CD4-positive, alpha-beta T cell treated with Interleukin-1 beta for 1 hour (primary cell): Measurements from ENCODE around the gene ATXN7L1.
"Not testable (repeated sequence)": the region's sequence is repeated elsewhere in the genome, so short reads cannot be mapped to it uniquely, and the experiment has no call there.

Source experiments
- DNase-seq, 2 donors: peaks; one replicate each; pipeline ENCODE4 v3.0.0-alpha.2; 2020 to 2022

ATXN7L1 gene

DNA sequence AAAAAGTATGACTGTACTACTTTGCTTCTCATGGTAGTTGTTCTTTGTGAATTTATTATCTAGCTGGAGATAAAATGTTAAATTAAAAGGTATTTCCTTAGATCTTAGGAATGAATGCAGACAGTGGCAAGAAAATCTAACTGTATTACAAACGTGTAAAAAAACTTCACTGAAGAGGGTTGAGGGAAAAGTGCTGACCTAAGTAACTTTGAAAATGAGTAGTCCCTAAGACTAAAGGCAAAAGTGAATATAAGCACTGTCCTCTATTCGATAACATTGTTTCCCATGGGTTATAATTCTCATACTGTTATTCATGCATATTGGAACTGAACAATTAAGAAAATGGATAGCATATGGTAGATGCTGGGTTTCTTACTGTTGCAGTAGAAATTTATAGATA is 148.4 kb downstream of the ATXN7L1 start:
- no peak for DNase-seq

DNA sequence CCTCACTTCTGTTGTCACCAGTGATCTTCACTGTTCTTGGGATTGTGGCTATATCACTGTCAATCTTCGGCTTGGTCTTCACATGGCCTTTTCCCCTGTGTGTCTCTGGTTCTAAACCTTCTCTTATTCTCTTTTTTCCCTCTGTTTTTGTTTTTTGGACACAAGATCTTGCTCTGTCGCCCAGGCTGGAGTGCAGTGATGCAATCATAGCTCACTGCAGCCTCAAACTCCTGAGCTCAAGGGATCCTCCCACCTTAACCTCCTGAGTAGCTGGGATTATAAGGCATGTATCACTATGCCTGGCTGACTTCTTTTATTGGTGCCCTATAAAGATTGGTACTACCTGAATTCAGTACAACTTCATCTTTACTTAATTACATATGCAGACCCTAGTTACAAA is 151.7 kb downstream of the ATXN7L1 start:
- DNase-seq = no peak

DNA sequence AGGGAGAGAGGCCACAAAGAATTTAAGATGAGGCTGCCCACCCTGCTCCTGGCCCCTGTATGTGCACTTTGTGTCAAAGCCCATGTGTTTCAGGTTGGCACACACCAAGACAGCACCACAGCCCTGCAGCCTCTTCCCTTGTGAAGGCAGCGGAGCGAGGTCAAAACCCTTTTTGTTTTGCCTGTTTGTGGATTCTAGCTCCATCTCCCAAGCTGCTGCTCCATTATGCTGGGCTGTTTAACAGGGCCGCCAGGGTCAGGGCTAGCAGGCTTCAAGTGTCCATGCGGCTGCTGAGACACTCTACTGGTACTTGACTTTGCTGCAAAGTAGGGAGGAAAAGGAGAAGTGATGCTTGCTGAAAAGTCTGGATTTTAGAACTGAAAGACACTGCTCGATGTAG is 152.8 kb downstream of the ATXN7L1 start:
- DNase-seq = no peak

DNA sequence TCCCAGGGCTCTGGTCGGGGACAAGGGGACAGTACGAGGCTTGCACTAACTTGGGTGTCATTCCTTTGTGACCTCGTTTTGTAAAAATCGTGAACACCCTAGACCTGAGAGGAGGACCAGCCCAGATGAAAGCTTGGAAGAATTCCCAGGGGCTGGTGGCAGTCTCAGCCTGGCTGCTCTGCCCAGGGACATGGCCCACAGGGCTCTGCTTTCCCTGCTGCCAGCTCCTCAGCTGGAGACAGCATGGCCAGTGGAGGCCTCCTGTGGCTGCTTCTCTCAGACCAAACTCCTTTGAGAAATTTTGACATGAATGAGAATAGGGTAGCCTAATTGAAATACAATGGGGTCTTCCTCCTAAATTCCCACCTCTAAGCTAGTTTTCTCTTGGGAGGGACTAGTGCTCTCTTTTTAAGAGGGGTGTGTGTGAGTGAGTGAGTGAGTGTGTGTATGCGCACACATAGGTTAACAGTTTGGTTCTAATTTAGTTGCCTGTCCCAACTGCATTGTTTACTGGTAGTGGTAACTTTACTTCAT is 154.8 kb downstream of the ATXN7L1 start:
- no peak for DNase-seq

DNA sequence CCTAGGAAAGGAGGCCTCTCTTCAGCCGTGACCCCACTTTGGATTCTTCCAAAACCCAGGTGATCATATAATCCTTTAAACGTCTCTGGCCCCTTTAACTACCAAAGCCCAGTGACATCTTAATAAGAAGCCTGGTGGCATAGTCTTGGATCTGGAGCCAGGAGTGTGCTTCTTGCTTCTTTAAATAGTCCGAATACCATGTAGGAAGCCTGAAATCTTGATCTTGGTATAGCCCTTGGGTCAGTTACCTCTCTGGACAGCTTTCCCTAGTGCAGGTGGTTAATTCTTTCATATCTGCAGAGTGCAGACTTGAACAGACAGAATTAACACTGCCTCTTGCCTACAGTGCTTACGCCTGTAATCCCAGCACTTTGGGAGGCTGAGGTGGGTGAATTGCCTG is 156.5 kb downstream of the ATXN7L1 start:
- no peak for DNase-seq

DNA sequence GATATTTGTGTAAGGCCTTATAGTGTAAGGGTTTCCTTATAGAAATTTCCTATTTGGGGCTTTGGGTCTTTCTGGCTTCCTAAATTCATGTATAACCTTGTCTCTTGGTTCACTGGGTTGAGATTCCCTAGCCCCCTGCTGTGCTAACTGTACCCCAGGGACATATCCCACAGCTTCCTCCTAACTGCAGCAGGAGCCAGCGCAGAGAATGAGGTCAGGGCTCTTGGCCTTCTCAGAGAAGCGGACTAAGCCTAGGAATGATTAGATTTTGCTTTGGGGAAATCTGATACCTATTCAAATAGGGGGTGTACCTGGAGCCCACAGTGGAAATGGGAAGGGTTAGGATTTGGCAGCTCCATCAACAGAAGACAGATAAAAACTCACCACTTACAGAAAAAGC is 157.0 kb downstream of the ATXN7L1 start:
- DNase-seq = no peak

DNA sequence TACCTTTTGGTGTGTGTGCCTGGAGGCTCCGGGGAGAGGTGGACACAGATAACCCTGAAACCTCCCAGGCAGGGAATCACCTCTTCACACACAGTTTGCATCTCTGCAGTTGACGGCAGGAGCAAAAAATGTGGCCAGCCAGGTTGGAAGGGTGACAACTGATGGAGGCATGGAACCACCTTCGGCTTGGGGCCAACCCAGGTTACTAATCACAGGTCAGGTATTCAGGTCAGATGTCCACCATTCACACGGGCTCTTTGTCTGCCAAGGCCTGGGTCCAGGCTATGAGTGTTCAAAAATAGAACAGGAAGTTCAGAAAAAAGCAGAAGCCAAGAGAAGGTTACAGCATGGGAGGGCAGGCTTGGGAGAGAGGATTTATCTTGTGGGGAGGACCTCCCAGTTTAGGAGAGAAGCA is 157.9 kb downstream of the ATXN7L1 start:
- DNase-seq = peak in 1 of 2 donors; percentile 4

DNA sequence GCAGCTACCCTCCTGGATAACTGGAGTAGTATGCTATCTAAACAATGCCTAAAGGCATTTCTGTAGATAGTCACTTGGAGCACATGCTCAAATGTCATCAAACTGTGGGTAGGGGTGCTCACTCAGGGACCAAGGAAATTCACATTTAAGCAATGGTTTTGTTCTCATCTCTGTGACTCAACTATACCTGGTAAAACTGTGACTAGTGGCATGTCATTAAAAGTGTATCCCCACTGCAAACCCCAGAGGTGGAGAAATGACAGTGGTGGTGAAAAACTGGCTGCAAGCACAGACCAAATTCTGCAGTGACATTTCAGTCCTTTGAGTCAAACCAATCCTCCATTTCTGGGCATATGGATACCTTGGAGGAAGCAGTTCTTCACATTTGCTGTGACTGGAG is 160.9 kb downstream of the ATXN7L1 start:
- no peak for DNase-seq

DNA sequence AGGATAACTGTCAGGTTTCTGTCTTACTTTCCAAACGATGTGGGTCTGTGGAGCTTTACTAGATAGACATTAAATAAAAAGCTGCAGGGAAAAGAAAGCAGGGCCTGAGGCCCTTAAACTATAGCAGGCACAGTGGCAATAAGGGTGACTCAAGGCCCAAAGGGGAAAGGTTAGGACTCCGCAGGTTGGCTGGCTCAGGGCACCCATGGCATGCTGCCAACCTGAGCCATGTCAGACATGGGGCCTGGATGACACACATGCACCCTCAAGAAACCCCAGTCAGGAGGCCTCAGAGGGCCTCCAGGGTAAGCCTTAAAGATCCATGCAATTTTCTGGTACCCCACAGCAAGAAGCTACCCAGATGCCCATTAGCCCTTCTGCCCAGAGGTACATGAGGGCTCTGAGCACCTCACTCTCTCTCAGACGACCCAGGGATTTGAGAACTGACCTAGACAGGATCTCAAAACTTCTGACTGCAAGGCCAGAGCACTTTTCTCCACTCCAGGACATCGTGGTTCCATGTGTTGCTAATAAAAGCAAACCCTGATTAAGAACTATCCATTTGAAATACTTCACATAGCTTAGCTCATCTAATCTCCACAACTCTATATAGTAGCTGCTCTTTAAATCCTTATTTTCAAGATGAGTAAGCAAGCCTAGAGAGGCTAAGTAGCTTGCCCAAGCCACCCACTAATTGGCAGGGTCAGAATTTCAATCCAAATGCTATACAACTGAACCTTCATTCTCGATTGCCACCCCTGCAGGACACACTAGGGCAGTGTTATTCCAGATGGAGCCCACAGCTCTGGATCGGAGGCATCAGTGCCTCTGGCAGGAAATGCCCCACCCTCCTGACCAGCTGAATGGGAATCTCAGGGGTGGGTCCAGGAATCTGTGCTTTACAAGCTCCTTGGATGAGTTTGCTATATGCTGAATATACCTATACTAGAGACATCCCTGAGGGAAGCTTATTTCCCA is 162.6 kb downstream of the ATXN7L1 start:
- DNase-seq = no peak

DNA sequence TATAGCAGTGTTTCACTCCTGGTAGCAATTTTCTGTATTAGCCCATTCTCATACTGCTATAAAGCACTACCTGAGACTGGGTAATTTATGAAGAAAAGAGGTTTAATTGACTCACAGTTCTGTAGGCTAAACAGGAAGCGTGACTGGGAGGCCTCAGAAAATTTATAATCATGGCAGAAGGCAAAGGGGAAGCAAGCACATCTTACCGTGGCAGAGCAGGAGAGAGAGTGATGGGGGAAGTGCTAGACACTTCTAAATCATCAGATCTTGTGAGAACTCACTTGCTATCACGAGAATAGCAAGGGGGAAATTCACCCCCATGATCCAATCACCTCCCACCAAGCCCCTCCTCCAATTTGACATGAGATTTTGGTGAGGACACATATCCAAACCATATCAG is 163.5 kb downstream of the ATXN7L1 start:
- no peak for DNase-seq

DNA sequence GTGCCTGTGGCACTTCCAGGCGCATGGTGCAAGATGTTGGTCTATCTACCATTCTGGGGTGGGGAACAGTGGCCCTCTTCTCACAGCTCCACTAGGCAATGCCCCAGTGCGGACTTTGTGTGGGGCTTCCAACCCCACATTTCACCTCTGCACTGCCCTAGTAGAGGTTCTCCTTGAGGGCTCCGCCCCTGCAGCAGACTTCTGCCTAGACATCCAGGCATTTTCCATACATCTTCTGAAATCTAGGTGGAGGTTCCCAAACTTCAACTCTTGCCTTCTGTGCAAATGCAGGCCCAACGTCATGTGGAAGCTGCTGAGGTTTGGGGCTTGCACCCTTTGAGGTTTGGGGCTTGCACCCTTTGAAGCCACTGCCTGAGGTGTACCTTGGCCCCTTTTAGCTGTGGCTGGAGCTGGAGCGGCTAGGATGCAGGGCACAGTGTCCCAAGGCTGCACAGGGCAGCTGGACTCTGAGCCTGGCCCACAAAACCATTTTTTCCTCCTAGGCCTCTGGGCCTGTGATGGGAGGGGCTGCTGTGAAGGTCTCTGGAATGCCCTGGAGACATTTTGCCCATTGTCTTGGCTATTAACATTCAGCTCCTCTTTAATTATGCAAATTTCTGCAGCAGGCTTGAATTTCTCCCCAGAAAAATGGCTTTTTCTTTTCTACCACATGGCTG is 164.5 kb downstream of the ATXN7L1 start:
- no peak for DNase-seq

DNA sequence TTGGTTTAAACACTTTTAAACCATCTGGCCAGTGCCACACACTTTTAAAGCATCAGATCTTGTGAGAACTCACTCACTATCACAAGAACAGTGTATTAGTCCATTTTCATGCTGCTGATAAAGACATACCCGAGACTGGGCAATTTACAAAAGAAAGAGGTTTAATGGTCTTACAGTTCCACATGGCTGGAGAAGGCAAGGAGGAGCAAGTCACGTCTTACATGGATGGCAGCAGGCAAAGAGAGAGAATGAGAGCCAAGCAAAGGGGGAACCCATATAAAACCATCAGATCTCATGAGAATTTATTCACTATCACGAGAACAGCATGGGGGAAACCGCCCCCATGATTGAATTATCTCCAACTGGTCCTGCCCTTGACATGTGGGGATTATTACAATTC is 165.7 kb downstream of the ATXN7L1 start:
- DNase-seq = not testable (repeated sequence)

DNA sequence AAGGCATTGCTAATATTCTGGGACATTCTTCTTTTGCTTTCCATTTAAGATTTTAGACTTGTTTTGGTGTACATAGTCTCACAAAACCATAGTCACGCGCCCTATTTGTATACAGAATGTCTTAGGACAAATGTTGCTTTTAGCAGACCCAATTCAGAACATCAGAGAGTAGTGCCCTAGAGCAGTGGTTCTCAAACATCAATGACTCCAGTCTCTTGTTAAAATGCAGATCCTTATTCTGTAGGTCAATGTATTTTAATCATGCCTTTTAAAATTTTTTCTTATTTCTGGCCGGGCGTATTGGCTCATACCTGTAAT is 167.7 kb downstream of the ATXN7L1 start:
- no peak for DNase-seq

DNA sequence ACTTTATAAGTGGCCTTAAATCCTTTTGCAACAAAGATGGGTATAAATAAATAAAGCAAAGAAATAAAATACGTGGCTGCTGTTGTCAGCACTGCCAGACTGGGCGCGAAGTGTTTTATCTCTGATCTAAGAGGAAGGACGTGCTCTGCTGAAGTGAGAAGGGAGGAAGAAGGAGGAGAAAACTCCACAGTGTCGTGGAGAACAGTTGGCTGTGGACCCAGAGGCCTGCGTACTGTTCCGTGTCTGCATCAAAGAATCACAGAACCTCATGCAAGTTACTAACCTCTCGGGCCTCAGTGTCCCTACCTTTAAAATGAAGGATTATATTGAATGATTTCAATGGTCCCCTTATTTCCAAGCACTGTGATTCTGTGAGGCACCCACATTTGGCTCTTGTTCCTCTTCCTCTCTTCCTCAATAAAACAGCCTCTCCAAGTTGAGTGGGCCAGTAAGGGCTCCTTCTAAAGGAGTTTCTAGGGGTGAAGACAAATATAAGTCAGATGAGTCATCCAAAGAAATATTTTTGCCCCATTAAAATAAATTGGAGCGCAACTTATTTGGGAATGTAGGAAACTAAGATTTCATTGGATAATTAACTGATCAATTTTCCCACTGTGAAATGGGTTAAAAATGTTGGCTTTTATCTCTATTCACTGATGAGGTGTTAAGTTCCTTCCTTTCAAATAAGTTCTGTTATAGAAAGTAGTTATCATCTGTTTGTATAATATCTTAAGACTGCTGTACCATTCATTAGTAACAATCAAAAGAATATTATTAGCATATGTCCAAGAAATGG is 168.2 kb downstream of the ATXN7L1 start:
- DNase-seq = no peak

DNA sequence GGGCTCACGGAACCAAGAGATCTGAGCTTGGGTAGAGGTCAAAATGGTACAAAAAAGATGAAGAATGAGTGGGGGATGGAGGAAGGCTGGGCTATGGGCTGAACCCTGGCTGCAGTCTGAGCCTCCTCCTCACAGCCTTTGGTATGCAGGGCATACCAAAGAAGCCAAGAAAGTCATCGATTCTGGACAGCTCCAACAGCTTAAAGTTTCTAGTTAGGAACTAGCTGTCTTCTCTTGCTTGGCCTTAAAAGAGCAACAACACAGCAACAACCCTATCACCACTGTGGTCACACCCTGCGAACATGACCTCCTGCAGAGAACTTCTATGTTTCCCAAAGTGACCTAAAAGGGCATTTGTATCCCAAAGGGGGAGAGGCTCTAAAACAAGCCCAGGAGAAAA is 169.0 kb downstream of the ATXN7L1 start:
- no peak for DNase-seq

DNA sequence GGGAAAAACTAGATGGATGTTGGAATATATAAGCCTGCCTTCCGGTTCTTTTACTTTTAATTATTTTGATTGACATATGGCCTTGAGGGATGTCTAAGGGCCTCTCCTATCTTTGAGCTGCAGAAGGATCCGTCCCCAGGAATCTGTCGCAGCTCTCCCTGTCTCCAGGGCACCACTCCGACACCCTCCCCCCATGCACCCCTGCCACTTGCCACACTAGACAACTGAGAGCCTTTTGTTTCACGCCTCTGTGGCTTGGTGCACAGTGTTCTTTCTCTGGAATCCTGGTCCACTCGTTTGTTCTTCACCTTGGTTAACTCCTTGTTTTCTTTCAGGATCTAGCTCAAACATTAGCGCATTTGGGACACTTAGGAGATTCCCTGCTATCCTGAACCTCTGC is 171.0 kb downstream of the ATXN7L1 start:
- DNase-seq = no peak

DNA sequence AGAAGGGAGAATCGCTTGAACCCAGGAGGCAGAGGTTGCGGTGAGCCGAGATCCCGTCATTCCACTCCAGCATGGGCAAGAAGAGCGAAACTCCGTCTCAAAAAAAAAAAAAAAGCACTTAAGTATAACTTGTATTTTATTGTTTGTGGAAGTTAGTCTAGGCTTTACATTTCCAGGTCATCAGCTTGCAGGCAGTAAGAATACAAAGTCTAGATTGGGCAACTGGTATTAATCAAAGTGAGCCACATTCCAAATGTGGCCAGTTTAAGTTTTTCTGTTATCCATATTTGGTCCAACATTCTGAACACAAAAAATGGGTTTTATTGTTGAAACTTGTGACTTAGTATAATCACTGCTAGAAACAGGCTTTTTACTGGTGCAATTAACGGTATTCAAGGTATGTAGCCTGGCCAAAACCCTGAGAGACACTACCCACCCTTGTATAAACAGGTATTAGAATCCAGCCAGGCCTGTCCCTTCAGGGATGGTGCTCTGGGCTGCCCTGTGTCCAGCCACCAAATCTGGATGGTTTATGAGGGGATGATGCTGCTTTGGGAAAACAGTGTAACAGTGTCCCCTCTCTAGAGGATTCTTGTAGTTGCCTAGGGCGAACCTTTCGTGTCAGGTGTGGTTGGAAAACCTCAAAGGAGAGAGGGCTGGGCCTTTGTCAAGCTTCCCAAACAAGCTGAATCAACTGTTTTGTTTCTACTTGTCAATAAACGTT is 173.0 kb downstream of the ATXN7L1 start:
- no peak for DNase-seq

DNA sequence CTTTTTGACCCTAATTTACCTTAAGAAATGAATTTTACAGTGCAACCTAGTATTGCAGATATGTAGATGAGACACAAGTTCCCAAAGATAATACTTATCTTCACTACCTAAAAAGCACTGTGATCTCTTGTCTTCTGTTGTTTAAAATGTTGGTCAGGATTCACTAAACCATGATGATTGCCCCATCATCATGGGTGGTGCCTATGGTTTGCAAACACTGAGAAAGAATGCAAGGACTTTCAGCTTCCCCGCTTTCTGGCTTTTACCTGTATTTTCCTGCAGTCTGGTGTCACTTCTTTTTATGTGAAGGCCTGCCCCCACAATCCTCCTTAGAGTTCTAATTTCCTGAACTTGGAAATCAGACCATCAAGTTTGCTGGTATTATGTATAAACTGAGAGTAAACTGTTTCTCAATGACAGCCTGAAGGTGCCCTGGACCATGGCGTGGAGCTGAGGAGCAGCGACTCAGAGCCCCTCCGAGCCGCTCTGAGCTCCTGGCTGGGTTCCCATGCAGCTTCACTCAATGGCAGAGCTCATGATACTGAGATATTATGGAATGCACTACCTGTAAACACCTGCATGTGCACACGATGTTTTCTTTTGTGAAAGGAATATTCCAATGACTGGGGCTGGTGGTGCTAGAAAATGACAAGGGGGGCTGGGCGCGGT is 176.7 kb downstream of the ATXN7L1 start:
- DNase-seq = no peak

DNA sequence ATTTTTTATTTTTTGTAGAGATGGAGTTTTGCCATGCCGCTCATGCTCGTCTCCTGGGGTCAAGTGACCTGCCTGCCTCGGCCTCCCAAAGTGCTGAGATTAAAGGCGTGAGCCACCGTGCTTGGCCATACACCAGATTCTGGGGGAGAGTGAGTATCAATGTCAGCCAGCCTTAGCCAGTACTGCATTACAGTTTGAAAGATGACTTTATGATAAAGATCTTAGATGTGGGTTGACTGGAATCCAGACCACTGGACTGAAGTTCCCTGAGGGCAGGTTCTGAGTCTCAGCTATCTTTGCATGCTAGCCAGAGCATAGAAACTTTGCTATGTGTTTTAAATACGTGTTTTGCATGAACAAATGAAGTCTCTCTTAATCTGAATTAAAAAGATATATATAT is 177.9 kb downstream of the ATXN7L1 start:
- DNase-seq = no peak

DNA sequence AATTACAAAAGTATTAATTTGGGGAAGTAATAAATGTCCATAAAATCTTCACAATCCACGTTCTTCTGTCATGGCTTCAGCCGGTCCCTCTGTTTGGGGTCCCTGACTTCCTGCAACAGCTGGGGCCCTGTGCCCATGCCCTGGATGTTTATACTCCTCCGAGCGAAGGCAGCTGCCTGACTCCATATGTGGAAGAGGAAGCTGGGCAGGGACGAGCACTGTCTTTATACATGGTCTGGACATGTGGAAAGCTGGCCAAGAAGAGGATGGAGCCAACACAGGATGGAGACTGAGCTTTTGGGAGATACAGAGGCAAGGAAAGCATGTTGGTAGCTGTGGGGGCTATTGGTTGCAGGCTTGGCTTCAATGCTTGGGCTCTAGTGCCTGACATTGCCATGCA is 178.6 kb downstream of the ATXN7L1 start:
- no peak for DNase-seq

DNA sequence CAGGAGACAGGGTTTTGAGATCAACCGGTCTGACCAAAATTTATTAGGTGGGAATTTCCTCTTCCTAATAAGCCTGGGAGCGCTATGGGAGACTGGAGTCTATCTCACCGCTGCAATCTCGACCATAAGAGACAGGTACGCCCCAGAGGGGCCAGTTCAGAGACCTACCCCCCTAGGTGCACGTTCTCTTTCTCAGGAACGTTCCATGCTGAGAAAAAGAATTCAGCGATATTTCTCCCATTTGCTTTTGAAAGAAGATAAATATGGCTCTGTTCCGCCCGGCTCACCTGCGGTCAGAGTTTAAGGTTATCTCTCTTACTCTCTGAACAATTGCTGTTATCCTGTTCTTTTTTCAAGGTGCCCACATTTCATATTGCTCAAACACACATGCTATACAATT is 179.2 kb downstream of the ATXN7L1 start:
- DNase-seq = not testable (repeated sequence)

DNA sequence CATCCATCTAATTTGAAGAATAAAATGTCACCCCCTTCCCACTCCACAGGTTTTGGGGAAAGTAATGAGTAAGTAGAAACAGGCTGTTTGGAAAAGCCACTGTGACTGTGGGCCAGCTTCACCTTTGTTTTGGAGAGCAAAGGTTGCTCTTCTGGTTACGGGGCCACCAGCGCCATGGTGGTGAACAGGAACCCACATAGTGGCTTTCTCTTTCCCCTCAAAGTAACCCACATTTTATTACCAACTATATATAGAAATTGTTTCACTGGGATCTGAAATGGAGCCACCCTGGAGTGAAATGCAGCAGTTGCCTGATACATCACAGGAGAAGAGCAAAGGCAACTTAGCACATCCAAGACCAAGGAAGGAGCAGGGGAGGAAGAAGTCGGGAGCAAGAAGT is 182.8 kb downstream of the ATXN7L1 start:
- no peak for DNase-seq
